Activated CD8-positive, alpha-beta T cell treated with anti-CD3 and anti-CD28 coated beads, Interleukin-2, amount 10 ng/mL, durations not matched to agents 7 days and 5 days (primary cell): Measurements from ENCODE around the gene GOSR1. TPM values are rescaled to one million over a fixed set of nuclear protein-coding genes. Genes with fewer than 3 reads are reported as not detected.
"Not testable (repeated sequence)": the region's sequence is repeated elsewhere in the genome, so short reads cannot be mapped to it uniquely, and the experiment has no call there.

Experiments
- ATAC-seq: fragments of 150-1000 bp; cut with Tn5 transposase; one replicate; pipeline ENCODE4 v1.10.0; 2021; ENCODE audit warnings: moderate library complexity
- CTCF ChIA-PET: fragments of 350-600 bp; sonication (Branson Sonifier 250); formaldehyde crosslinking; loops from one replicate; lab custom pipeline; 2021; ENCODE audit warnings: antibody characterized with exemption; lab: Charles Lee
- POLR2A ChIA-PET: fragments of 350-600 bp; sonication (Branson Sonifier 250); formaldehyde crosslinking; loops from one replicate; lab custom pipeline; 2021; ENCODE audit warnings: antibody characterized with exemption; lab: Charles Lee
- DNase-seq: peaks from one replicate; pipeline ENCODE4 v3.0.0-alpha.2; 2020
- H3K27ac Mint-ChIP-seq: one replicate; pipeline ENCODE4 v1.8.0; 2021; ENCODE audit warnings: mild to moderate bottlenecking, mixed read lengths
- H3K27me3 Mint-ChIP-seq: one replicate; pipeline ENCODE4 v1.8.0; 2021; ENCODE audit warnings: low read depth, mixed read lengths
- H3K36me3 Mint-ChIP-seq: one replicate; pipeline ENCODE4 v1.8.0; 2021; ENCODE audit warnings: low read depth, mixed read lengths
- H3K4me1 Mint-ChIP-seq: one replicate; pipeline ENCODE4 v1.8.0; 2021; ENCODE audit warnings: low read depth, mixed read lengths
- H3K4me3 Mint-ChIP-seq: one replicate; pipeline ENCODE4 v1.8.0; 2021; ENCODE audit warnings: mild to moderate bottlenecking, mixed read lengths
- H3K9me3 Mint-ChIP-seq: one replicate; pipeline ENCODE4 v1.8.0; 2022; ENCODE audit warnings: mixed read lengths; ENCODE audit not compliant: insufficient read depth
- total RNA-seq, 2 experiments: library from RNA; stranded (reverse); gene quantifications; one replicate each; pipeline ENCODE4 v1.2.3, GENCODE V29; 2021

The GOSR1 gene
- total RNA-seq, 2 experiments from 2014 or later: 41.5 to 44.0 TPM

DNA sequence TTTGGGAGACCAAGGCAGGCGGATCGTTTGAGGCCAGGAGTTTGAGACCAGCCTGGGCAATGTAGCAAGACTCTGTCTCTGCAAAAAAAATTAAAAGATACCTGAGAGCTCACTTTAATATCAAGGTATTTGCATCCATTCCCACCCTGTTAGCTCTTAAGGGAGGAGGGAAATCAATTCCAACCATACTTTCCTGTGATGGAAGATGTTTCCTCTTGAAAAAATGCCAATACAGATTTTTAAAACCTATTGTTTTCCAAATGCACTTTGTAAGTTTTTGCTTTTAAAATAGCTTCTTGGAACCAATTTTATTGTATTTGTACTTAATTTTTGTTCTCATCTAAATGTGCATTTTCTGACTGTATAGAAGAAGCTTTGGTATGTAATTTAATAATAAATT lies 49.2 kb downstream of the GOSR1 start:
- Mint-ChIP-seq H3K4me1 (no peaks in the 10 kb centered on the region), H3K9me3 (no peaks in the 10 kb centered on the region), H3K27ac (no peak overlapping the region), H3K4me3 (no peak overlapping the region), H3K27me3 (no peaks in the 10 kb centered on the region), H3K36me3 (peaks cover 21% of the 10 kb centered on the region)
- ChIA-PET CTCF (interaction anchor here (0.7 kb wide), 1 partner anchor 50 kb away, joined by 4 read pairs; no protein-coding TSS in a partner anchor), POLR2A (no interaction called here)
- DNase-seq: no peak
- ATAC-seq: no peak

DNA sequence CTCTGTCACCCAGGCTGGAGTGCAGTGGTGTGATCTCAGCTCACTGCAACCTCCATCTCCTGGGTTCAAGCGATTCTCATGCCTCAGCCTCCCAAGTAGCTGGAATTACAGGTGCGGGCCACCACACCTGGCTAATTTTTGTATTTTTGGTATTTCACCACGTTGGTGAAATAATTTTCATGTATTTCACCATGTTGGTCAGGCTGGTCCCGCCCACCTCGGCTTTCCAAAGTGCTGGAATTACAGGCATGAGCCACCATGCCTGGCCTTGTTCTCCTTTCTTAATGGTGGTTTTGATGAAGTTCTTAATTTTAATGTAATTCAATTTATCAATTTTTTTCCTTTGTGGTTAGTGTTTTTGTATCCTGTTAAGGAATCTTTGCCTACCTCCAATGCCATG lies 51.5 kb downstream of the GOSR1 start:
- H3K27me3 Mint-ChIP-seq, H3K4me1 Mint-ChIP-seq, DNase-seq, H3K36me3 Mint-ChIP-seq, H3K9me3 Mint-ChIP-seq, POLR2A ChIA-PET, H3K27ac Mint-ChIP-seq, H3K4me3 Mint-ChIP-seq, ATAC-seq: not testable (repeated sequence)
- CTCF ChIA-PET: interaction anchor here (0.8 kb wide), 1 partner anchor 72 kb away, joined by 3 read pairs; no protein-coding TSS in a partner anchor

DNA sequence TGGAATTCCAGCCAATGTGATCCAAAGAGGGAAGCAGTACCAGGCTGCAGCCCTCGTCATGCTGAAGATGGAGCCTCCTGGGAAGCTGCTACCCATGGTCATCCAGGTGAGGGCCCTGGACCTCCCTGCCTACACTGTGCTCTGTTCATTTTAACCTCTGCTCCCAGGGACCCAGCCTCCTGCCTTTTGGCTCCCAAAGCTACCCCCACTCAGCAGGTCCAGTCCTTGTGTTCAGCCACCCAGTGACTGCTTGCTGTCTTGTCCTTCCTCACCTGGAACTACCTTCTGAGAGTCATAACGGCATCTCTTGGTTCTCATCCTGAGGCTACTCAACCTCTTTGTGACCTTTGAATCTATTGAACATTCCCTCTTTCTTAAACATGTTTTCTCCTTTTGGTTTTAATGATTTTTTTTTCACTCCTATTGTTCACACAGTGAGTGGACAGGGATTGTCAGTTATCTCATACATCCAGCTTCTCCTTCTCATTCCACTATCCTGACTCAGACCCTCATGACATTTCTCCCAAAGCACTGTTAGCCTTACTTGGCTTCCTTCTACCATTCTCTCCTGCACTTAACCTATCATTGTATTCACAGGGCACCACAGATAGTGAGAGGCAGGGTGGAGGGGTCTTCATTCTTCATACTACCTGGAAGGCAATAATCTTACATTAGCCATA lies 53.3 kb downstream of the GOSR1 start:
- ATAC-seq: no peak
- POLR2A ChIA-PET: no interaction called here
- H3K27ac Mint-ChIP-seq: no peak overlapping the region

DNA sequence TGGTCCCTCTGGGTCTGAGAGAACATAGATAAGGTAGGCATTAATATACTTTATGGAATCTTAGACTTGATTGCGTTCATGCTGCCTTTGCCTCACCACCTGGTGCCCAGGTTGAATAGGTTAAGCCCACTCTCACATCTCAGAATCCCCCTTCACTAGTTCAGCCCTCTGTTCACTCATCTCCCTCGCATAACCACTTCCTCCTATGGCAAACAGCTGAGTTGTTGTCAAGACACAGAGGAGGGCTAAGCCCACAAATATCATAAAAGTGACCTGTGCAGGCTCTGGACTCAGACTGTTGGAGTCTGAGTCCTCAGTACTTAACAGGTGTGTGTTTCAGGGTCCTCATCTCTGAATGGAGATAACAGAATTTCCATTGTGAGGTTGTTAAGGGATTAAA lies 55.7 kb downstream of the GOSR1 start:
- no peak for ATAC-seq
- no peaks in the 10 kb centered on the region for H3K9me3 Mint-ChIP-seq
- no peaks in the 10 kb centered on the region for H3K36me3 Mint-ChIP-seq
- no peak for DNase-seq
- H3K4me3 Mint-ChIP-seq: no peak overlapping the region
- CTCF ChIA-PET: interaction anchor here (1.4 kb wide), 1 partner anchor 56 kb away, joined by 3 read pairs; the partner anchor contains the start of gene GOSR1
- POLR2A ChIA-PET: no interaction called here
- no peak overlapping the region for H3K27ac Mint-ChIP-seq
- no peaks in the 10 kb centered on the region for H3K27me3 Mint-ChIP-seq
- H3K4me1 Mint-ChIP-seq: no peaks in the 10 kb centered on the region

More for the DNA sequence above, 53.3 kb downstream of the GOSR1 start:
- Mint-ChIP-seq H3K9me3 (no peaks in the 10 kb centered on the region), H3K36me3 (no peaks in the 10 kb centered on the region), H3K4me3 (no peak overlapping the region), H3K27me3 (no peaks in the 10 kb centered on the region), H3K4me1 (no peaks in the 10 kb centered on the region)
- no peak for DNase-seq
- CTCF ChIA-PET: no interaction called here

DNA sequence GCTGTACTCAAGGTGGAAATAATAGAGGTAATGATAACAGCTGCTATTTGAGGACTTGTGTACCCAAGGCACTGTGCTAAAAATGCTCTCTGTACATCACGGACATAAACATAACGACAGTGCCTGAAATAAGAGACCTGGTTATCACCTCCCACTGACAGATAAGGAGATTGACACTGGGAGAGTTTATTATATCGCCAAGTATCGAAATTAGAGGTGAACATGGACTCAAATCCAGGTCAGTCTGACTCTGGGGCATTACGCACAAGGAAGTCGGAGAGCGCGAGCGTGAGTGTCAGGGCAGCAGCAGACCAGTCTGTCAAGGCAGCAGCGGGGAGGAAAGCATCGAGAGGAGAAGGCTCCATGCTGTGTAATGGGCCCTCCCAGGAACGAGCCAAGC lies 57.1 kb downstream of the GOSR1 start:
- H3K4me3 Mint-ChIP-seq: no peak overlapping the region
- no peaks in the 10 kb centered on the region for H3K27me3 Mint-ChIP-seq
- no peak for DNase-seq
- H3K4me1 Mint-ChIP-seq: no peaks in the 10 kb centered on the region
- ChIA-PET CTCF (interaction anchor here (0.8 kb wide), 1 partner anchor 300 kb away, joined by 3 read pairs; no protein-coding TSS in a partner anchor), POLR2A (no interaction called here)
- no peak for ATAC-seq
- no peaks in the 10 kb centered on the region for H3K36me3 Mint-ChIP-seq
- H3K9me3 Mint-ChIP-seq: no peaks in the 10 kb centered on the region
- no peak overlapping the region for H3K27ac Mint-ChIP-seq

DNA sequence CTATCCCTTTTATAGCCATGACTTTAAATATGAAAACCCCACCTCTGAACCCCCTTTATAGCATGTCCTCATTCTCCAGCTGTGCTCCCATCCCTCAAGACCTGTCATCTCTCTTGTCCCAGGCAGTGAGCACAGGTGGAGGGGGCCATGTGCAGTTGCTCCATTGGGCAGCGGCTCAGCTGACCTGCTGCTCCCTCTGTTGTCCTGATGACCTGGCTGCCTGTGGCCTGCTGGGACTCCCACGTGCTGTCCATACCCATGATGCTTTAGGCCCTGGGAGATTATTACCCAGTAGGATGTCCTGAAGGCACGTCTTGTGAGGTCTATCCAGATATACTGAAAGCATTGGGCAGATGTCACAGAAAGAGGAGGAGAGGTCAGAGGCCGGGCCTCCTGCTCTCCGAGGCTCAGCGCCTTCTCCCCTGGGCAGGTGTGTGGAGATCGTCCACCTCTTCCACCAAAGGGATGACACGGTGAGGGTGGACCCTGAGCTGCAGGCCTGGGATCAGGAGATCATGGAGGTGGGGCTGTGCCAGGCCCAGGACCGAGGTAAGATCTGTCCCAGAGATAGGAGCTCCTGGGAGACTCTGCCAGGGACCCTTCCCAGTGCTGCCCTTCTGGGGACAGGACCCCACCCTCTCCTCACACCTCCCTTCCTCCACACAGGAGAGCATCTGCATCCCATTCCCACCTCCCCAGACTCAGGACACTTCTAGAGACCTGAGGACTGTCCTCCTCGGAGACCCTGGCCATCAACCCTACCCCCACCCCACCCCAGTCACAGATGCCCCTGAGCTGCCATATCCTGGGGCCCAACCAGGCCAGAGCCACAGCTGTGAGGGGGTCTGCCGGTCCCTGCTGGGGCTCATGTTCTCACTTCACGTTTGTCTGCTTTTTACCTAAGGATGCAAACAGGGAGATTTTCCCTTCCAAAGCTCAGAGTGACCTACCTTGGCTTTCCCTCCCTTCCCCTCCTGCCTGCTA lies 58.0 kb downstream of the GOSR1 start:
- no peaks in the 10 kb centered on the region for H3K36me3 Mint-ChIP-seq
- DNase-seq (no peak), ATAC-seq (no peak)
- H3K27me3 Mint-ChIP-seq: no peaks in the 10 kb centered on the region
- CTCF ChIA-PET: interaction anchor here (0.8 kb wide), 1 partner anchor 301 kb away, joined by 3 read pairs; no protein-coding TSS in a partner anchor
- no peak overlapping the region for H3K27ac Mint-ChIP-seq
- H3K4me1 Mint-ChIP-seq: no peaks in the 10 kb centered on the region
- no peak overlapping the region for H3K4me3 Mint-ChIP-seq
- POLR2A ChIA-PET: no interaction called here
- H3K9me3 Mint-ChIP-seq: no peaks in the 10 kb centered on the region

DNA sequence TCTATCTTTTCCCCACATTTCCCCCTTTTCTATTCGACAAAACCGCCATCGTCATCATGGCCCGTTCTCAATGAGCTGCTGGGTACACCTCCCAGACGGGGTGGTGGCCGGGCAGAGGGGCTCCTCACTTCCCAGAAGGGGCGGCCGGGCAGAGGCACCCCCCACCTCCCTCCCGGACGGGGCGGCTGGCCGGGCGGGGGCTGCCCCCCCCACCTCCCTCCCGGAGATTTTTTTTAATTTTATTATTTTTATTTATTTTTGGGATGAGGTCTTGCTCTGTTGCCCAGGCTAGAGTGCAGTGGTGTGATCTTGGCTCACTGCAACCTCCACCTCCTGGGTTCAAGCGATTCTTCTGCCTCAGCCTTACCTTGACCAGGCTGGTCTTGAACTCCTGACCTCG lies 59.6 kb downstream of the GOSR1 start:
- H3K27me3 Mint-ChIP-seq, POLR2A ChIA-PET, H3K27ac Mint-ChIP-seq, H3K4me1 Mint-ChIP-seq, DNase-seq, H3K4me3 Mint-ChIP-seq, ATAC-seq, H3K9me3 Mint-ChIP-seq, CTCF ChIA-PET, H3K36me3 Mint-ChIP-seq: not testable (repeated sequence)

DNA sequence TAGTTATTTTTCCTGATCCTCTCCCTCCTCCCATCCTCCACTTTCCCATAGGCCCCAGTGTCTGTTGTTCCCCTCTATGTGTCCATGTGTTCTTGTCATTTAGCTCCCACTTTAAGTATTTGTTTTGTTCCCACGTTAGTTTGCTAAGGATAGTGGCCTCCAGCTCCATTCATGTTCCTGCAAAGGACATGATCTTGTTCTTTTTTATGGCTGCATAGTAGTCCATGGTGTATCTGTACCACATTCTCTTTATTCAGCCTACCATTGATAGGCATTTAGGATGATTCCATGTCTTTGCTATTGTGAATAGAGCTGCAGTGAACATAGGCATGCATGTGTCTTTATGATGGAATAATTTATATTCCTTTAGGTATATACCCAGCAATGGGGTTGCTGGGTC lies 60.5 kb downstream of the GOSR1 start:
- H3K27me3 Mint-ChIP-seq, DNase-seq, H3K9me3 Mint-ChIP-seq, H3K4me3 Mint-ChIP-seq, H3K36me3 Mint-ChIP-seq, H3K27ac Mint-ChIP-seq, CTCF ChIA-PET, H3K4me1 Mint-ChIP-seq, POLR2A ChIA-PET, ATAC-seq: not testable (repeated sequence)

DNA sequence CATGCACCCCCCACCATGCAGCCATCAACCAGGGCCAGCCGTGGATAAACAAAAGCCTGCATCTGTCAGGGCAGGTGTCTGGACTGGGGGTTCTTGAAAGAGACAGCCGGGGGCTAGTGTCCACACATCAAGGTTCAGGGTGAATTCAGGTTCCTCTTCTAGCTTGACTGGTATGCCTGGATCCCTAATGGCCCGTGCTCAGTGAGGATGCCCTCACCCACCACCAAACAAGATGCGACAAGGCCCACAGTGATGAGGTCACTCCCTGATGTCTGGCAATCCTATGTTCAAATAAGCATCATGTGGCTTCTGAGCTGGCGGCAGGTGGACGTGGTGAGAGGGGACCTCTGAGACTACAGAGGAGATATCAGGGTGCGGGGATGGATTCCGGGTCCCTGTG lies 64.6 kb downstream of the GOSR1 start:
- no peak overlapping the region for H3K27ac Mint-ChIP-seq
- CTCF ChIA-PET: no interaction called here
- H3K36me3 Mint-ChIP-seq: no peaks in the 10 kb centered on the region
- H3K4me3 Mint-ChIP-seq: no peak overlapping the region
- H3K4me1 Mint-ChIP-seq: no peaks in the 10 kb centered on the region
- no peak for ATAC-seq
- H3K9me3 Mint-ChIP-seq: no peaks in the 10 kb centered on the region
- H3K27me3 Mint-ChIP-seq: peaks cover 3% of the 10 kb centered on the region
- POLR2A ChIA-PET: no interaction called here
- no peak for DNase-seq

DNA sequence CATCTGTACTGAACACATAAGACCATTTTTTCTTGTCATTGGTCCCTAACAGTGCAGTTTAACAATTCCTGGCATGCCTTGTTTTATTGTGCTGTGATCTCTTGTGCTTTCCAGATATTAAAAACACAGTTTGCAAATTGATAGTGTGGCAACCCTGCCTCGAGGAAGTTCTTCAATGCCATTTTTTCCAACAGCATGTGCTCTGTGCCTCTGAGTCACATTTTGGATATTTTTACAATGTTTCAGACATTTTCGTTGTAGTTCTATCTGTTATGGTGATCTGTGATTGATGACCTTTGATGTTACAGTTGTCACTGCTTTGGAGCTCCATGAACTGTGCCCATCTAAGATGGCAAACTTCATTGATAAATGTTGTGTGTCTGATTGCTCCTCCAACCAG lies 66.2 kb downstream of the GOSR1 start:
- H3K4me3 Mint-ChIP-seq: no peak overlapping the region
- ChIA-PET CTCF (no interaction called here), POLR2A (no interaction called here)
- H3K36me3 Mint-ChIP-seq: no peaks in the 10 kb centered on the region
- DNase-seq: no peak
- H3K4me1 Mint-ChIP-seq: no peaks in the 10 kb centered on the region
- no peaks in the 10 kb centered on the region for H3K9me3 Mint-ChIP-seq
- H3K27ac Mint-ChIP-seq: no peak overlapping the region
- H3K27me3 Mint-ChIP-seq: peaks cover 3% of the 10 kb centered on the region
- no peak for ATAC-seq

DNA sequence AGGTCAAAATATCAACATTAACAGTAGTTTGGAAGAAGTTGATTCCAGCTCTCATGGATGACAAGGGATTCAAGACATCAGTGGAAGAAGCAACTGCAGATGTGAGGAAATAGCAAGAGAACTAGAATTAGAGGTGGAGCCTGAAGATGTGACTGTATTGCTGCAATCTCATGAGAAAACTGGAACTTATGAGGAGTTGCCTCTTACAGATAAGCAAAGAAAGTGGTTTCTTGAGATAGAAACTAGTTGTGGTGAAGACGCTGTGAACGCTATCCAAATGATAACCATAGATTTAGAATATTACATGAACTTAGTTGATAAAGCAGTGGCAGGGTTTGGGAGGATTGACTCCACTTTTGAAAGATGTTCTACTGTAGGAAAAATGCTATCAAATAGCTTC lies 67.8 kb downstream of the GOSR1 start:
- H3K9me3 Mint-ChIP-seq: no peaks in the 10 kb centered on the region
- no peak for ATAC-seq
- H3K36me3 Mint-ChIP-seq: no peaks in the 10 kb centered on the region
- ChIA-PET POLR2A (no interaction called here), CTCF (interaction anchor here (1.3 kb wide), 1 partner anchor 11 kb away, joined by 5 read pairs; no protein-coding TSS in a partner anchor)
- no peak for DNase-seq
- no peak overlapping the region for H3K27ac Mint-ChIP-seq
- no peaks in the 10 kb centered on the region for H3K4me1 Mint-ChIP-seq
- no peak overlapping the region for H3K4me3 Mint-ChIP-seq
- H3K27me3 Mint-ChIP-seq: peaks cover 3% of the 10 kb centered on the region
